ENCODE results near the gene NDC1.

NDC1 gene

GRCh38 chr1:53726009-53726600, 112.0 kb downstream of the NDC1 start:
- no peaks in the 10 kb centered on the region for H3K27me3 Mint-ChIP-seq
- no peaks in the 10 kb centered on the region for H3K9me3 Mint-ChIP-seq
- H3K4me3 Mint-ChIP-seq = no peak overlapping the region
- ATAC-seq (replicated peaks; ENCODE audit: extremely low read depth, poor library complexity, severe bottlenecking) = no peak
- no peaks in the 10 kb centered on the region for H3K4me1 Mint-ChIP-seq
- DNase-seq (ENCODE audit: low spot score in 2 of 2) = no peak
- H3K27ac Mint-ChIP-seq (ENCODE audit: low read depth) = no peak overlapping the region
- no peaks in the 10 kb centered on the region for H3K36me3 Mint-ChIP-seq (ENCODE audit: insufficient read depth)

GRCh38 chr1:53725238-53725689, 112.8 kb downstream of the NDC1 start:
- H3K4me3 Mint-ChIP-seq = no peak overlapping the region
- H3K36me3 Mint-ChIP-seq (ENCODE audit: insufficient read depth) = no peaks in the 10 kb centered on the region
- no peak for DNase-seq (ENCODE audit: low spot score in 2 of 2)

GRCh38 chr1:53722025-53722424, 116.1 kb downstream of the NDC1 start:
- H3K27ac Mint-ChIP-seq (ENCODE audit: low read depth) = no peak overlapping the region

More at GRCh38 chr1:53725238-53725689, 112.8 kb downstream of the NDC1 start:
- no peak for ATAC-seq (replicated peaks; ENCODE audit: extremely low read depth, poor library complexity, severe bottlenecking)
- Mint-ChIP-seq H3K9me3 (no peaks in the 10 kb centered on the region), H3K27ac (ENCODE audit: low read depth) (no peak overlapping the region), H3K27me3 (no peaks in the 10 kb centered on the region), H3K4me1 (no peaks in the 10 kb centered on the region)

GRCh38 chr1:53721088-53721487, 117.0 kb downstream of the NDC1 start:
- no peaks in the 10 kb centered on the region for H3K4me1 Mint-ChIP-seq
- no peak overlapping the region for H3K4me3 Mint-ChIP-seq
- no peak for DNase-seq (ENCODE audit: low spot score in 2 of 2)
- H3K27me3 Mint-ChIP-seq = peaks cover 21% of the 10 kb centered on the region
- no peaks in the 10 kb centered on the region for H3K9me3 Mint-ChIP-seq
- H3K36me3 Mint-ChIP-seq (ENCODE audit: insufficient read depth) = no peaks in the 10 kb centered on the region
- H3K27ac Mint-ChIP-seq (ENCODE audit: low read depth) = no peak overlapping the region
- ATAC-seq (replicated peaks; ENCODE audit: extremely low read depth, poor library complexity, severe bottlenecking) = no peak

More at GRCh38 chr1:53722025-53722424, 116.1 kb downstream of the NDC1 start:
- ATAC-seq (replicated peaks; ENCODE audit: extremely low read depth, poor library complexity, severe bottlenecking) (no peak), DNase-seq (ENCODE audit: low spot score in 2 of 2) (no peak)
- Mint-ChIP-seq H3K4me1 (no peaks in the 10 kb centered on the region), H3K9me3 (no peaks in the 10 kb centered on the region), H3K4me3 (no peak overlapping the region), H3K36me3 (ENCODE audit: insufficient read depth) (no peaks in the 10 kb centered on the region), H3K27me3 (peaks cover 21% of the 10 kb centered on the region)

- no peak for ATAC-seq (replicated peaks; ENCODE audit: extremely low read depth, poor library complexity, severe bottlenecking)
- H3K27me3 Mint-ChIP-seq = peaks cover 21% of the 10 kb centered on the region
- H3K36me3 Mint-ChIP-seq (ENCODE audit: insufficient read depth) = no peaks in the 10 kb centered on the region
- H3K4me3 Mint-ChIP-seq = no peak overlapping the region
- no peaks in the 10 kb centered on the region for H3K4me1 Mint-ChIP-seq
- H3K27ac Mint-ChIP-seq (ENCODE audit: low read depth) = no peak overlapping the region
- no peak for DNase-seq (ENCODE audit: low spot score in 2 of 2)
- H3K9me3 Mint-ChIP-seq = no peaks in the 10 kb centered on the region
These were observed 118.6 kb downstream of the NDC1 start for GRCh38 chr1:53719469-53719868.

GRCh38 chr1:53718443-53718842, 119.7 kb downstream of the NDC1 start:
- DNase-seq (ENCODE audit: low spot score in 2 of 2) = no peak
- H3K27ac Mint-ChIP-seq (ENCODE audit: low read depth) = no peak overlapping the region

GRCh38 chr1:53717025-53717804, 120.9 kb downstream of the NDC1 start:
- no peak for ATAC-seq (replicated peaks; ENCODE audit: extremely low read depth, poor library complexity, severe bottlenecking)
- no peak for DNase-seq (ENCODE audit: low spot score in 2 of 2)
- Mint-ChIP-seq H3K27me3 (peaks cover 30% of the 10 kb centered on the region), H3K4me1 (no peaks in the 10 kb centered on the region), H3K9me3 (peaks cover 5% of the 10 kb centered on the region), H3K27ac (ENCODE audit: low read depth) (no peak overlapping the region), H3K36me3 (ENCODE audit: insufficient read depth) (no peaks in the 10 kb centered on the region), H3K4me3 (no peak overlapping the region)

More at GRCh38 chr1:53718443-53718842, 119.7 kb downstream of the NDC1 start:
- Mint-ChIP-seq H3K9me3 (no peaks in the 10 kb centered on the region), H3K36me3 (ENCODE audit: insufficient read depth) (no peaks in the 10 kb centered on the region), H3K4me1 (no peaks in the 10 kb centered on the region), H3K4me3 (no peak overlapping the region), H3K27me3 (peaks cover 21% of the 10 kb centered on the region)
- ATAC-seq (replicated peaks; ENCODE audit: extremely low read depth, poor library complexity, severe bottlenecking) = no peak

GRCh38 chr1:53716150-53716549, 121.9 kb downstream of the NDC1 start:
- H3K4me3 Mint-ChIP-seq = no peak overlapping the region

GRCh38 chr1:53715478-53715877, 122.6 kb downstream of the NDC1 start:
- Mint-ChIP-seq H3K9me3 (peaks cover 5% of the 10 kb centered on the region), H3K36me3 (ENCODE audit: insufficient read depth) (no peaks in the 10 kb centered on the region), H3K27ac (ENCODE audit: low read depth) (no peak overlapping the region), H3K27me3 (peaks cover 30% of the 10 kb centered on the region), H3K4me1 (no peaks in the 10 kb centered on the region), H3K4me3 (no peak overlapping the region)
- no peak for DNase-seq (ENCODE audit: low spot score in 2 of 2)
- ATAC-seq (replicated peaks; ENCODE audit: extremely low read depth, poor library complexity, severe bottlenecking) = no peak

More at GRCh38 chr1:53716150-53716549, 121.9 kb downstream of the NDC1 start:
- ATAC-seq (replicated peaks; ENCODE audit: extremely low read depth, poor library complexity, severe bottlenecking) (no peak), DNase-seq (ENCODE audit: low spot score in 2 of 2) (no peak)
- Mint-ChIP-seq H3K9me3 (peaks cover 5% of the 10 kb centered on the region), H3K36me3 (ENCODE audit: insufficient read depth) (no peaks in the 10 kb centered on the region), H3K4me1 (no peaks in the 10 kb centered on the region), H3K27ac (ENCODE audit: low read depth) (no peak overlapping the region), H3K27me3 (peaks cover 30% of the 10 kb centered on the region)
